PC-9 (cell line): Measurements from ENCODE around the gene CADM2.

Experiments
- CTCF ChIP-seq: fragments of 200-600 bp; sonication (generic); conservative IDR thresholded peaks from 2 replicates; pipeline ENCODE4 v1.6.1; 2017; ENCODE audit warnings: mixed run types, antibody characterized with exemption, mild to moderate bottlenecking, moderate library complexity
- EZH2 ChIP-seq: fragments of 200-600 bp; sonication (generic); IDR thresholded peaks from 2 replicates; pipeline ENCODE4 v1.8.0; 2017; ENCODE audit warnings: antibody characterized with exemption, low read depth

GRCh38 chr3:85571835-85572234 lies 613.0 kb downstream of the CADM2 start:
- TF ChIP-seq CTCF (no peak), EZH2 (no peak)
